DMS 273 (cell line): Measurements from ENCODE around the gene CCDC197.

Source experiments
- DNase-seq: peaks from one replicate; lab custom pipeline; 2025; ENCODE audit not compliant: unreplicated experiment; lab: John Stamatoyannopoulos, UW

The CCDC197 gene

DNA sequence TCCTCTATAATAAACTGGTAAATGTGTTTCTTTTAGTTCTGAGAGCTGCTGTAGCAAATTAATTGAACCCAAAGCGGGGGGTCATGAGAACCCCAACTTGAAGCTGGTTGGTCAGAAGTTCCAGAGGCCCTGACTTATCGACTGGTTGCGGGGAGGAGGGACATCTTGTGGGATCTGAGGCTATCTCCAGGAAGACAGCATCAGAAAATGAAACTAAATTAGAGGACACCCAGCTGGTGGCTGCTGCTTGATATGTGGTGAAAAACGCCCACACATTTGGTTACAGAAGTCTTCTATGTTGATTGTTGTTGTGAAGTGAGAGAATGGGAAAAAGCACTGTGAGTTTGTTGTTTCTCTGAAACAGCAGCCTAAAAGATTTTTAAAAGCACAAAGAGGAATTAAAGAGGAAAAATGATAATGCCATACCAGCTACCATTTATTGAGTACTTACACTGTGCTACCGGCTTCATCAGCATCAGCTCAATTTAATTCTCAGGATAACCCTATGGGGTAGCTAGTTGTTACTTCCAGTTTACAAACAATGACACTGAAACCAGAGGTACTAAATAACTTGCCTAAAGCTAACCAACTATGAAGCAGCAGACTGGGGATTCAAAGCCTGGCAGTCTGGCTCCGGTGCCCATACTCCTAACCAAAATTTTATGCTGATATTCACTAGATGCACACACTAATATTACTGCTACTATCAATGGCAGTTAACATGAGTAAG lies 59.6 kb downstream of the CCDC197 start:
- no peak for DNase-seq

DNA sequence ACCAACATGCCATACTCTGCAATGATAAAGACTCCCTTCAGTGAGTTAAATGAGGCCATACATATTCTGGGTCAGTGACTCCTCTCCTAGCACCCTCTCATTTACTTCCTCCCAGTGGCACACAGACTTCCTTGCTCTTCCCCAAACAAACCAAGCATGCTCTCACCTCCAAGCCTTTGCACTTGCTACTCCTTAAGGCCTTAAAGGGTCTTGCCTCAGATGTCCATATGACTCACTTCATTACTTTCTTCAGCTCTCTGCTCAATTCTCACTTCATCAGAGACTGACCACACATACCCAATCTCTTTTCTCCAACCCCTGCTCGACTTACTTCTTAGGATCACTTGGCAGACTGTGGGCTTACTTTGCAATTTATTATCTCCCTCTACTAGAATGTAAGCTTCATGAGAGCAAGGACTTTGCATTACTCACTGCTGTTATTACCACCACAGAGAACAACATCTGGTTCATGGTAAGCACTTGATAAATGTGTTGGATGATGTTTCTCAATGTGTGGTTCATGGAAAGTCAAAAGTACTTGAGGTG lies 61.1 kb downstream of the CCDC197 start:
- DNase-seq = no peak
